WERI-Rb-1 (cell line): ENCODE data around the gene SEPTIN11.

Experiments
- DNase-seq: peaks from one replicate; pipeline ENCODE4 v3.0.0-alpha.2; 2020
- H3K27ac ChIP-seq: fragments of 250-450 bp; sonication (Bioruptor Pico); 2 replicates; pipeline ENCODE4 v1.5.1; 2020; ENCODE audit warnings: mild to moderate bottlenecking, moderate library complexity
- H3K27me3 ChIP-seq: fragments of 250-450 bp; sonication (Bioruptor Pico); 2 replicates; pipeline ENCODE4 v1.5.1; 2021; ENCODE audit warnings: mild to moderate bottlenecking, low read depth, moderate library complexity; ENCODE audit not compliant: insufficient read depth, severe bottlenecking
- H3K36me3 ChIP-seq: fragments of 250-450 bp; sonication (Bioruptor Pico); 2 replicates; pipeline ENCODE4 v1.5.1; 2020; ENCODE audit warnings: mild to moderate bottlenecking, moderate library complexity
- H3K4me3 ChIP-seq: 2 replicates; pipeline ENCODE4 v1.5.1; 2011; ENCODE audit warnings: low read depth, mild to moderate bottlenecking, control low read depth, low read length
- H3K9me3 ChIP-seq: fragments of 250-450 bp; sonication (Bioruptor Pico); 2 replicates; pipeline ENCODE4 v1.5.1; 2021; ENCODE audit warnings: mild to moderate bottlenecking, moderate library complexity; ENCODE audit not compliant: severe bottlenecking
- CTCF ChIP-seq: IDR thresholded peaks from 2 replicates; pipeline ENCODE4 v1.5.1; 2011; ENCODE audit warnings: low read depth, mild to moderate bottlenecking, control low read depth, inconsistent platforms, low read length

Gene SEPTIN11

GRCh38 chr4:76996445-76996844, 46.9 kb downstream of the SEPTIN11 start:
- Histone ChIP-seq H3K27ac (no peak overlapping the region), H3K27me3 (no peaks in the 10 kb centered on the region), H3K36me3 (peaks cover 19% of the 10 kb centered on the region; the same call in 1 of the 2 replicates), H3K4me3 (no peak overlapping the region), H3K9me3 (no peaks in the 10 kb centered on the region)
- DNase-seq: no peak
- no peak for TF ChIP-seq CTCF

GRCh38 chr4:76997077-76997476, 47.5 kb downstream of the SEPTIN11 start:
- Histone ChIP-seq H3K27ac (no peak overlapping the region), H3K9me3 (no peaks in the 10 kb centered on the region), H3K4me3 (no peak overlapping the region), H3K27me3 (no peaks in the 10 kb centered on the region), H3K36me3 (peaks cover 19% of the 10 kb centered on the region; the same call in 1 of the 2 replicates)
- DNase-seq: no peak
- TF ChIP-seq CTCF: no peak

GRCh38 chr4:76997532-76997931, 48.0 kb downstream of the SEPTIN11 start:
- no peak overlapping the region for H3K4me3 ChIP-seq
- H3K27me3 ChIP-seq: no peaks in the 10 kb centered on the region
- DNase-seq: no peak
- no peak overlapping the region for H3K27ac ChIP-seq
- TF ChIP-seq CTCF: no peak
- peaks cover 19% of the 10 kb centered on the region; the same call in 1 of the 2 replicates for H3K36me3 ChIP-seq
- H3K9me3 ChIP-seq: no peaks in the 10 kb centered on the region

GRCh38 chr4:76998251-76998901, 48.8 kb downstream of the SEPTIN11 start:
- no peak for TF ChIP-seq CTCF
- Histone ChIP-seq H3K27ac (no peak overlapping the region), H3K27me3 (no peaks in the 10 kb centered on the region), H3K4me3 (no peak overlapping the region), H3K9me3 (no peaks in the 10 kb centered on the region), H3K36me3 (peaks cover 19% of the 10 kb centered on the region; the same call in 1 of the 2 replicates)
- no peak for DNase-seq
